Astrocyte (in vitro differentiated cells and primary cell): Measurements from ENCODE around the gene MRPL1.

Experiments used
- EZH2 ChIP-seq: IDR thresholded peaks from 2 replicates; pipeline ENCODE4 v1.6.1; 2012; ENCODE audit warnings: mild to moderate bottlenecking, low read length, inconsistent platforms; ENCODE audit not compliant: insufficient read depth
- TF ChIP-seq, protein P1 (sequence below): IDR thresholded peaks from 2 replicates; pipeline ENCODE4 v1.5.1; 2011; ENCODE audit warnings: low read depth, mild to moderate bottlenecking, inconsistent platforms, low read length, moderate library complexity; ENCODE audit not compliant: insufficient read depth

GRCh38 chr4:77818073-77818601, 44.5 kb upstream of the MRPL1 start:
- TF ChIP-seq, protein P1, sequence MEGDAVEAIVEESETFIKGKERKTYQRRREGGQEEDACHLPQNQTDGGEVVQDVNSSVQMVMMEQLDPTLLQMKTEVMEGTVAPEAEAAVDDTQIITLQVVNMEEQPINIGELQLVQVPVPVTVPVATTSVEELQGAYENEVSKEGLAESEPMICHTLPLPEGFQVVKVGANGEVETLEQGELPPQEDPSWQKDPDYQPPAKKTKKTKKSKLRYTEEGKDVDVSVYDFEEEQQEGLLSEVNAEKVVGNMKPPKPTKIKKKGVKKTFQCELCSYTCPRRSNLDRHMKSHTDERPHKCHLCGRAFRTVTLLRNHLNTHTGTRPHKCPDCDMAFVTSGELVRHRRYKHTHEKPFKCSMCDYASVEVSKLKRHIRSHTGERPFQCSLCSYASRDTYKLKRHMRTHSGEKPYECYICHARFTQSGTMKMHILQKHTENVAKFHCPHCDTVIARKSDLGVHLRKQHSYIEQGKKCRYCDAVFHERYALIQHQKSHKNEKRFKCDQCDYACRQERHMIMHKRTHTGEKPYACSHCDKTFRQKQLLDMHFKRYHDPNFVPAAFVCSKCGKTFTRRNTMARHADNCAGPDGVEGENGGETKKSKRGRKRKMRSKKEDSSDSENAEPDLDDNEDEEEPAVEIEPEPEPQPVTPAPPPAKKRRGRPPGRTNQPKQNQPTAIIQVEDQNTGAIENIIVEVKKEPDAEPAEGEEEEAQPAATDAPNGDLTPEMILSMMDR = peak; percentile 41
- no peak for TF ChIP-seq EZH2
